NCI-H774 (cell line): ENCODE data around the gene SLC41A1.

Source experiments
- DNase-seq: peaks from one replicate; lab custom pipeline; 2025; lab: John Stamatoyannopoulos, UW

The SLC41A1 gene

GRCh38 chr1:205787287-205787916 is 25.6 kb downstream of the SLC41A1 start:
- DNase-seq = no peak

GRCh38 chr1:205786601-205787000 is 26.4 kb downstream of the SLC41A1 start:
- DNase-seq = no peak

- no peak for DNase-seq
These were observed 27.6 kb downstream of the SLC41A1 start for GRCh38 chr1:205785446-205785845.

GRCh38 chr1:205783904-205784303 is 29.1 kb downstream of the SLC41A1 start:
- DNase-seq = no peak

- DNase-seq = no peak
These were observed 29.6 kb downstream of the SLC41A1 start for GRCh38 chr1:205783433-205783795.

GRCh38 chr1:205782627-205783432 is 30.2 kb downstream of the SLC41A1 start:
- DNase-seq = no peak

GRCh38 chr1:205780335-205780734 is 32.7 kb downstream of the SLC41A1 start:
- DNase-seq = no peak

- no peak for DNase-seq
These were observed 35.0 kb downstream of the SLC41A1 start for GRCh38 chr1:205777994-205778393.

- no peak for DNase-seq
These were observed 37.3 kb downstream of the SLC41A1 start for GRCh38 chr1:205775717-205776056.

GRCh38 chr1:205775015-205775716 is 37.8 kb downstream of the SLC41A1 start, which contains the start of gene RAB29:
RAB29 (minus strand) TSS chr1:205775482; CDS start chr1:205774956, 526 bp downstream.
- DNase-seq = peak; percentile 73

GRCh38 chr1:205774198-205775014 is 38.6 kb downstream of the SLC41A1 start:
- DNase-seq = no peak

- no peak for DNase-seq
These were observed 40.4 kb downstream of the SLC41A1 start for GRCh38 chr1:205772607-205773032.

GRCh38 chr1:205770618-205771017 is 42.4 kb downstream of the SLC41A1 start:
- DNase-seq = no peak

GRCh38 chr1:205769641-205770365 is 43.2 kb downstream of the SLC41A1 start:
- DNase-seq = no peak

GRCh38 chr1:205767248-205767647 is 45.8 kb downstream of the SLC41A1 start:
- DNase-seq = peak; percentile 69

- DNase-seq = no peak
These were observed 46.4 kb downstream of the SLC41A1 start for GRCh38 chr1:205766570-205766969.

GRCh38 chr1:205766038-205766437 is 47.0 kb downstream of the SLC41A1 start:
- no peak for DNase-seq

GRCh38 chr1:205764578-205764977 is 48.4 kb downstream of the SLC41A1 start:
- DNase-seq = no peak

GRCh38 chr1:205763980-205764379 is 49.0 kb downstream of the SLC41A1 start:
- no peak for DNase-seq

- DNase-seq = no peak
These were observed 52.4 kb downstream of the SLC41A1 start for GRCh38 chr1:205760606-205761005.

- no peak for DNase-seq
These were observed 56.4 kb downstream of the SLC41A1 start for GRCh38 chr1:205756552-205756951.
